8988T (cell line): ENCODE results near the gene UBR4.

Source experiments
- DNase-seq: peaks from one replicate; pipeline ENCODE4 v3.0.0; 2011

UBR4 gene

DNA sequence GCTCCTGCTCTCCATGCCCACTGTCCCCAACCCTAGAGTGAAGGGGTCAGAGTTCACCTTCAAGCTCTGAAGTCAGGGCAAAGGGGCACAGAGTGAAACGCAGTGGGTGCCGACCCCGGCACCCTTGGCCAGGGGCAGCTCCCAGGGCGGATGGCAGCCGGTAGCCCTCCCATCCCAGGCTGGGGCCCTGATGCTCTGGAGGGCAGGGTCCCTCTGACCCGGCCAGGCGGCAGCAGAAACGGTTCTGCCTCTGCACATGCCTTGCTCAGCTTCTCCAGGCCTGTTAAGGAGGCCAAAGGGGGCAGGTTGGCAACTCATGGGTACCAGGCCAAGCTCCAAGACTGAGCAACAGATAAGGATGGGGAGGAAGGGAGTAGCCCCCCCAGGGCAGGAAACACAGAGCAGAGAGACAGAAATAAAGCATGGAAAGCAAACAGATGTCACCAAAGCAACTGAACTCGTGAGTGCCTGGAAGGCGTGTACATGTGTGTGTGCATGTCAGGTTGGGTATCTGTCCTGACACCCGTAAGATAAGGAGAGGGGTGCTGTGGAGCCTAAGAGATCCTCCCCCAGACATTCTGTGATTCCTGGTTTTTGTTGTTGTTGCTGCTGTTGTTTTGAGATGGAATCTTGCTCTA is 141.3 kb downstream of the UBR4 start:
- no peak for DNase-seq

- DNase-seq = no peak
Observed at GRCh38 chr1:19067912-19068638, 142.0 kb downstream of the UBR4 start.

GRCh38 chr1:19067182-19067911 is 142.7 kb downstream of the UBR4 start:
- no peak for DNase-seq

- no peak for DNase-seq
Observed at GRCh38 chr1:19066874-19067181, 143.2 kb downstream of the UBR4 start.

- DNase-seq = no peak
Observed at GRCh38 chr1:19066248-19066873, 143.7 kb downstream of the UBR4 start.

DNA sequence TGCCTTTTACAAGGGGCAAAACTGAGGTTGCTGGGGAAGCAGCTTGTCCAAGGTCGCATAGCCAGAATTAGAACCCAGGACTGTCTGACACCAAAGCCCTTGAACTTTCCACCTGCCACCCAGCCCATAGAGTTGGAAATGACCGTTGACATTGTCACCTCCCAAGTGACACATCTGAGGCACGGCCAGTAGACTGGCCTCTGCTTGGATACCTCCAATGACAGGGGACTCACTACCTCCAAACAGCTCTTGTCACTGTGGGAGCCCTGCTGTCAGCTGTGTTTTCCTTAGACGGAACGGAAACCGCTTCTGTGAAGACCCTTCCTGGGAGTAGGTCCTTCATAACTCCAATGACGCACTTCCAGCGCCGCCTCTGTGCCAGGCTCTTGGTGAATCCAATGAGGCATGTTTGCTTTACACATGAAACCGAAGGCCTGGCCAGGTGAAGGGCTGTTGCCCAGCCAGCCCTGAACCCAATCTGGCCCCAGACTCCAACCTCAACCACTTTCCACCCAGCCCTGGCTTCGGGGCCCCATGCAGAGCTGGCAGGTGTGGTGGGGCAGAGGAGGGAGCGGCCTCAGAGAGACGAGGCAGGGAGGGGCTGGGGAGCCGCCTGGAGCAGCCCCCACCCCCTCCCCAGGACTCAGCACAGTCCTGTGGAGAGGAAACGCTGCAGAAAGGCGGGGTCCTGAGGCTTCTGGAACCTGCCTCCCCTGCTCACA is 144.4 kb downstream of the UBR4 start:
- no peak for DNase-seq

DNA sequence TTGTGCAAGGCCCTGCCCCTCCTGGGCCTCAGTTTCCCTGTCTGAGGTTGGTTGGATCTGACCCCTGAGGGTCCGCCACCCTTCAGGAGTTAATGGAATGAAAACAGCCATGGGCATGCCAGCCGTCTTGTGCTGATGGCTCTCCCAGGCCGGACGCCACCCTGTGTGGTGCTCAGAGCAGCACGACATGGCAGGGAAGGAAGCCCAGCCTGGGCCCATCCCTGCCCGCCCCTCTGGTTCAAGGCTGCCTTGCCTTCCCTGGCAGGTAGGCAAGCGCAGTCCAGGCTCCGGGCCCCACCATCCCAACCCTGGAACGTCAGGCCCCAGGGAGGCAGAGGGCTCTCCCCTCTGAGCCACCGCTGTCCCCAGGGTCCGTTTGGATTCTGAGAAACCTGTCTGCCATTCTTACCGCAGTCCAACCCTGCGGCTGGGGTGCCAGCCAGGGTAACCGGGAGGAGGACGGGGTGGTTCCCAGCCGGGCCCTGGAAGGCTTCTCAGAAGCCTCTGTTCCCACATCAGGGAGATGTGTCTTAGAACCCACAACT is 145.1 kb downstream of the UBR4 start:
- no peak for DNase-seq

DNA sequence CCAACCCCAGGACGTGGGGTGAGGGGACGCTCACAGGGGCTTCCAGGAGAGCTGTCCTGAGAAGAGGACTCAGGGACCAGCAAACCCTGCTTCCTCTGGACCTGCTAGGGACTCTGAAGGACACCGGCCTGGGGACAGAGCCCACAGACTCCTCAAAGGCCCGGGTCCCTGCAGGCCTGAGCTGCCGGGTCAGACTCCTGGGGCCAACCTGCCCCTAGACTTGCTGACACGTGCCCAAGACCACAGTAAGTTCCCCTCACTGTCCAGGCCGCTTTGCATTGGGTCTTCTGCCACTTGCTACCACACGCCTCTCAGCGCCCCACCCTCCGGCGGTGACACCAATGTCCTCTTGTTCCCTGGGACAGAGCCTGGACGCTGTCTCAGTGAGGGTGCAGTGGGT is 146.9 kb downstream of the UBR4 start:
- DNase-seq = no peak

DNA sequence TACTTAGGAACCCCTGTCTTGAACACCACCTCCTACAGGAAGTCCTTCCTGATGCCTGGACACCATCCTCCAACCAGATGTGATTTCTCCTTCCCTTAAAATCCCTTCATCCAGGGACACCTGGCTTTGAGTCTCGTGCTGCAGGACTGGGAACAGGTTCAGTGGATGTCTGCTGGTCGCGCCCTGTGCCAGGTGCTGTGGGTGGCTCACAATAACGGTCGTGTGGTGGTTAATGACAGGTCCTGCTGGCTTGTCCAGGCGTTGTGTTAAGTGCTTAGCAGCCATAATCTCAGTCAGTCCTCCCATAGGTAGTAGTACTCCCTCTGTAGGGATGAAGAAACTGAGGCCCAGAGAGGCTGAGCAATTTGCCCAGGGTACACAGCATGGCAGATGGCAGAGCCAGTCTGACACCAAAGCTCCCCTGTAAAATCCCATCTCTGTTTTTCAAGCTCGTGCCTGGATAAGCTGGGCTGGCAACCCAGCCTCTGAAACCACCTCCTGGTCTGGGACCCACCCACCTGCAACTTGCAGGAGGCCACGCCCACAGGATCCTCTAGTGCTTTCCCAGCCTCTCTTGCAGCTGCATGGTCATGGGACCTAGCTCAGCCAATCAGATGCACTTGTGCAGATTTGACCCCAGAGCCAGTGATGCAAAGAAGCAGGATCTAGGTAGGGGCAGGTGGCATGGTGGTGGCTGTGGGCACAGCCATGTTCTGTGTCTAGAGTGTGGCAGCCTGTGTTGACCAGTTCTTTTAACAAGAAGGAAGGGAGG is 147.6 kb downstream of the UBR4 start:
- DNase-seq = no peak

DNA sequence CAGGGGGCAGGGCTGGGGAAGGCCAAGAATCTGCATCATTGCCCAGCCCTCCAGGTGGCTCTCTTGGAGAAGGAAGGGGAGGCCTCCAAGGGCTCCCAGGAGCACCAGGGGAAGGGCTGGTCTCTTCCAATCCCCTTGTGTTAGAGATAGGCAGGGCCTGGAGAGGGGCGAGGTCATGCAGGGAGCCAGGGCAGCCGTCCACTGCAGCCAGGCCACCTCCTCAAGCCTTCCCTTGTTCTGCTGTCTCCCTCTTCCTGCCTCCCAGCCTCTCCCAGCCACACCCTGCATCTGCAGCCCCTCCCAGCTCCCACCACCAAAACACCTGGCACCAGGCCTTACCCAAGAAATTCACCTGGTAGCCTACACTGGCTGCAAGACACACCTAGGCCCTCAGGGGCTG is 148.3 kb downstream of the UBR4 start:
- DNase-seq = no peak

- no peak for DNase-seq
Observed at GRCh38 chr1:19061343-19061742, 148.7 kb downstream of the UBR4 start.

DNA sequence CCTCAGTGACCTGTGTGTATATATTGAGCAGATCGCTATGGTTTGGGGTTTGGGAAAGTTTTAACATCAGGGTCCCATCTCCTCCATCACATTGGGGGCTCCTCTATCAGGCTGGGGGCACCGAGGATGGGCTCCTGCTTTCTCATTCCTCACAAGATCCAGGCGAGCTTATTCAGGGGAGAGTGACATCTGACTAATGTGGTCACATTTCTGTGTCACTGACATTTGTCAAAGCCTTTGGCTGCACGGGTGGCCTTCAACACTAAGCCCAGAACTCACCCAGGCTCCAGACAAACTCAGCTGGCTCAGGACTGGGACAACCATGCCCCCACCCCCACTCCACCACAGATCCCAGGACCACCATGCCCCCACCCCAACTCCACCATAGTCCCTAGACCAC is 150.3 kb downstream of the UBR4 start:
- no peak for DNase-seq

GRCh38 chr1:19058476-19058797 is 151.6 kb downstream of the UBR4 start:
- no peak for DNase-seq

- DNase-seq = no peak
Observed at GRCh38 chr1:19057784-19058475, 152.1 kb downstream of the UBR4 start.

- DNase-seq = no peak
Observed at GRCh38 chr1:19057182-19057779, 152.8 kb downstream of the UBR4 start.

- DNase-seq = no peak
Observed at GRCh38 chr1:19055701-19056100, 154.4 kb downstream of the UBR4 start.

DNA sequence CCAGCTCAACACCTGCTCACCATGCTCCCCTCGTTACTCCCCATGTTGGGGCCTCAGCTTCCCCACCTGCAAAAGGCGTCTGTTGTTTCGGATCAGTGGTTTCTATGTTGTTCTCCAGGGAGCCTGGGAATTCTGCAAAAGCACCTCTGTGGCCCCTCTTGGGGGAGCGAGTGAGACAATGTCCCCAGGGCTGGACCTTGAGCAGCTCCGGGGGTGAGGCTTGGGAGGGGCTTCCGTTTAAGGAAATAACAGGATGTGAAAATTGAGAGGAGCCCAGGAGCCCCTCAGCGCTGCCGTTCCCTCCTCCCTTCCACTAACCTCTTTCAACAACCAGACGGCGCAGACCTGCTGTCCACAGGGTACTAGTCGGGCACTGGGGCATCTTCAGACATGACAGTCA is 155.1 kb downstream of the UBR4 start:
- DNase-seq = no peak

DNA sequence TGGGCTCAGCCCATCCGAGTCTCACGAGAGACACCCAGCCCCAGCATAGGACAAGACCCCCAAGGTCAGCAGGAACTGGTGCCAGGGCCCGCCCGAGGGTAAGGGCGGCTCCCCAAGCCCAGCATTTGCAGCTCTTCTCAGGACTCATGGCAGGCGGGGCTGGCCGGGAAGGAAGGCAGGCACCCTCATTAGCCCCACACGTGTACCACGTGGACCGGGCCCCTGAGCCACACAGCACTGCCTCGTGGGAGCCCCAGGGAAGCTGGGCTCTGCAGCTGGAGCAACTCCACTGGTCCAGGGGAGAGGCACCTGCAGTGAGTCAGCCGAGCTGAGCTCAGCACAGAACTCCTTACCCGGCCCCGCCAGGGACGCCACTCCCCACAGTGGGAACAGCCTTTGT is 155.8 kb downstream of the UBR4 start:
- DNase-seq = no peak

- DNase-seq = no peak
Observed at GRCh38 chr1:19053486-19053885, 156.6 kb downstream of the UBR4 start.

GRCh38 chr1:19049798-19050197 is 160.3 kb downstream of the UBR4 start:
- DNase-seq = no peak

DNA sequence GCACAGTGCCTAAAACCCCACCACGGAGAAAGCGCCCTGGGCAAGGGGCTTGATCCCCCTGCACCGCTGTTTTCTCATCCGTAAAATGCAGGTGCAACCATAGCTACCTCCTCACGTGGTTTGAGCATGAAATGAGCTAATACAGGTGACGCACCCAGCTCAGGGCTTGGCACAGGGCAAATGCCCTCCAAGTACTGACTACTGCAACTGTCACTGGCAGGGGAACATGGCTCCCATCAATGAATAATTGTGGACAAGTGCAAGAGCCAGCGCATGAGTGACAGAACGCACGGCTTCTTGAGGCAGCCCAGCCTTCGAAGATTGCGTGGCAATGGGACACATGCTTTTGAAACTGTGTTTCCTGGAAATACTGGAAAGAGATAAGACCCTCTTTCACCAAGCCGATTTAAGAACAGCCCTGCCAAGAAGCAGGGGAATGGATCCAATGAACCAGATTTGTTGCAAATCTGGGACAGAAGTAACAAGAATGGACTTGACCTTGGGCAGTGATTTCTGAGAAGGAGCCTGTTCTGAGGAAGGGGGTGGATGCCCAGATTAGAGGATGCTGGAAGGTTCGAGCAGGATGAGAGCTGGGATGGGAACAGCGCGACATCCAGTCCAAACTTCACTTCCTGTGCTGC is 160.8 kb downstream of the UBR4 start:
- DNase-seq = no peak
